ENCODE measurements around the gene CIZ1.
"Not testable (repeated sequence)": the region's sequence is repeated elsewhere in the genome, so short reads cannot be mapped to it uniquely, and the experiment has no call there.

CIZ1 gene

DNA sequence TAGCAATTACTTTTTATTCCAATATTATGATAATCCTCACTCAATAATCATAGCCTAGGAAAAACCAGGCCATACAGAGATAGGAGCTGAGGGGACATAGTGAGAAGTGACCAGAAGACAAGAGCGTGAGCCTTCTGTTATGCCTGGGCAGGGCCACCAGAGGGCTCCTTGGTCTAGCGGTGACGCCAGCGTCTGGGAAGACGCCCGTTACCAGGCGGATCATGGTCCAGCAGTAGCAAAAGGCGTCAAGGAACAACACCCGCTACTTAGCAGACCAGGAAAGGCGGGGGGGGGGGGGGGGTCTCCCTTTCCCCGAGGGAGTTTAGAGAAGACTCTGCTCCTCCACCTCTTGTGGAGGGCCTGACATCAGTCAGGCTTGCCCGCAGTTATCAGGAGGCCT, 9.9 kb downstream of the CIZ1 start:
- Mint-ChIP-seq H3K36me3 (peaks cover 78% of the 10 kb centered on the region), H3K4me1 (peaks cover 27% of the 10 kb centered on the region)
- H3K4me3 Mint-ChIP-seq; ATAC-seq; DNase-seq (ENCODE audit: low spot score in 2 of 2); H3K27ac Mint-ChIP-seq; H3K9me3 Mint-ChIP-seq: not testable (repeated sequence)

GRCh38 chr9:128180447-128180846, 10.9 kb downstream of the CIZ1 start:
- Mint-ChIP-seq H3K4me1 (peaks cover 19% of the 10 kb centered on the region), H3K27ac (no peak overlapping the region), H3K4me3 (no peak overlapping the region), H3K36me3 (peaks cover 84% of the 10 kb centered on the region), H3K9me3 (no peaks in the 10 kb centered on the region)
- ATAC-seq (no peak), DNase-seq (ENCODE audit: low spot score in 2 of 2) (no peak)

GRCh38 chr9:128180001-128180400, 11.4 kb downstream of the CIZ1 start:
- no peak for ATAC-seq
- peaks cover 84% of the 10 kb centered on the region for H3K36me3 Mint-ChIP-seq
- H3K27ac Mint-ChIP-seq = no peak overlapping the region

DNA sequence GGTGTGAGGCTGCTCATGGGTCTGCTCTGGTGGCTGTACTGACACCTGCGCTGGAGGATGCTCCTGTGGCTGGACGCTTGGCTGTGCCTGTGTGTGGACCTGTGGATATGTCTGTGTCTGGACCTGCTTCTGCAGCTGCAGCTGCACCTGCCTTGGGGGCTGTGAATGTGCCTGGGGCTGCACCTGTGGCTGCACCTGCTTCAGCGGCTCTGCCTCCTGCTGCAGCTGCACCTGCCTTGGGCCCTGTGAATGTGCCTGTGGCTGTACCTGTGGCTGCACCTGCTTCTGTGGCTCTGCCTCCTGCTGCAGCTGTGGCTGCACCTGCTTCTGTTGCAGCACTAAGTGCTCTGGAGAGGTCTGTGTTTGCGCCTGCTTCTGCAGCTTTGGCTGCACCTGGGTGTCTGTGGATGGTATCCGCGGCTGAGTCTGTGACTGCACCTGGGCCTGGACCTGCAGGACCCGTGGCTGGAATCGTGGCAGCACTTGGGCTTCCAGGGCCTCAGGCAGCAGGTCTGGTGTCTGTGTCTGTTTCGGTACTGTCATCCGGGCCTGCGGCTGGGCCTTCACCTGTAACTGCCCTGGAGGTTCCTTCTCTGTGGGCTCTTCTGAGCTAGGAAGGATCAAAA, 12.5 kb downstream of the CIZ1 start:
- DNase-seq (ENCODE audit: low spot score in 2 of 2) (no peak), ATAC-seq (no peak)
- Mint-ChIP-seq H3K27ac (no peak overlapping the region), H3K4me3 (no peak overlapping the region), H3K4me1 (peaks cover 15% of the 10 kb centered on the region), H3K36me3 (peaks cover 84% of the 10 kb centered on the region), H3K9me3 (no peaks in the 10 kb centered on the region)

More at GRCh38 chr9:128180001-128180400, 11.4 kb downstream of the CIZ1 start:
- Mint-ChIP-seq H3K4me1 (peaks cover 18% of the 10 kb centered on the region), H3K4me3 (no peak overlapping the region), H3K9me3 (no peaks in the 10 kb centered on the region)
- no peak for DNase-seq (ENCODE audit: low spot score in 2 of 2)

DNA sequence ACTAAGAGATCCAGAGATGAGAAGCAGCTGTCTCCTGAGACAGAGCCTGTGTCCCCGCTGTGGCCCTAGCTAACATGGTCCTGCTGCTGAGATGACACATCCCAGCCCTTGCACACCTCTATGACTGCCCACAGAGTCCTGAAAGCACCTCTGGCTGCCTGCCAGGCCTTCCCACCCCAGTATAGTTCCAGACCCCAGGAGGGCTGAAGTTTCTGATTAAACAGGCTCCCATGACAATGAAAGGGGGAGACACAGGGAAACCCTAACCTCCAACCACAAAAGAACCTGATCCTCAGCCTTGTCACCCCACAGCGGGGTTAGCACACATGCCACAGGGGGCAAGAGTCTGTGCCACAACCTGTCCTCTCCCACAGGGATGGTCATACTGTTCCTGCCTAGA, 15.6 kb downstream of the CIZ1 start:
- no peak for ATAC-seq
- H3K9me3 Mint-ChIP-seq = no peaks in the 10 kb centered on the region
- peaks cover 78% of the 10 kb centered on the region for H3K36me3 Mint-ChIP-seq
- H3K4me3 Mint-ChIP-seq = no peak overlapping the region
- H3K4me1 Mint-ChIP-seq = no peaks in the 10 kb centered on the region
- no peak for DNase-seq (ENCODE audit: low spot score in 2 of 2)
- peak overlapping the region; percentile 29 for H3K27ac Mint-ChIP-seq

- Mint-ChIP-seq H3K27ac (no peak overlapping the region), H3K9me3 (no peaks in the 10 kb centered on the region), H3K4me3 (no peak overlapping the region), H3K4me1 (no peaks in the 10 kb centered on the region), H3K36me3 (peaks cover 78% of the 10 kb centered on the region)
- no peak for ATAC-seq
- DNase-seq (ENCODE audit: low spot score in 2 of 2) = no peak
Measured at GRCh38 chr9:128175102-128175563, 16.2 kb downstream of the CIZ1 start.

GRCh38 chr9:128174062-128174461, 17.3 kb downstream of the CIZ1 start:
- no peak for DNase-seq (ENCODE audit: low spot score in 2 of 2)
- no peak overlapping the region for H3K27ac Mint-ChIP-seq
- no peaks in the 10 kb centered on the region for H3K9me3 Mint-ChIP-seq
- H3K36me3 Mint-ChIP-seq = peaks cover 78% of the 10 kb centered on the region
- ATAC-seq = no peak
- H3K4me1 Mint-ChIP-seq = no peaks in the 10 kb centered on the region
- no peak overlapping the region for H3K4me3 Mint-ChIP-seq

- Mint-ChIP-seq H3K4me1 (no peaks in the 10 kb centered on the region), H3K4me3 (no peak overlapping the region), H3K27ac (no peak overlapping the region), H3K9me3 (no peaks in the 10 kb centered on the region), H3K36me3 (peaks cover 84% of the 10 kb centered on the region)
- ATAC-seq (no peak), DNase-seq (ENCODE audit: low spot score in 2 of 2) (no peak)
Measured at GRCh38 chr9:128169925-128170324, 21.4 kb downstream of the CIZ1 start.

- H3K4me1 Mint-ChIP-seq = no peaks in the 10 kb centered on the region
- DNase-seq (ENCODE audit: low spot score in 2 of 2) (no peak), ATAC-seq (no peak)
- H3K27ac Mint-ChIP-seq = no peak overlapping the region
- no peak overlapping the region for H3K4me3 Mint-ChIP-seq
- no peaks in the 10 kb centered on the region for H3K9me3 Mint-ChIP-seq
- H3K36me3 Mint-ChIP-seq = peaks cover 84% of the 10 kb centered on the region
Measured at GRCh38 chr9:128169492-128169891, 21.9 kb downstream of the CIZ1 start.

- Mint-ChIP-seq H3K4me3 (no peak overlapping the region), H3K4me1 (no peaks in the 10 kb centered on the region), H3K27ac (no peak overlapping the region), H3K36me3 (peaks cover 84% of the 10 kb centered on the region), H3K9me3 (no peaks in the 10 kb centered on the region)
- DNase-seq (ENCODE audit: low spot score in 2 of 2) = no peak
- ATAC-seq = no peak
Measured at GRCh38 chr9:128168731-128169308, 22.6 kb downstream of the CIZ1 start.

DNA sequence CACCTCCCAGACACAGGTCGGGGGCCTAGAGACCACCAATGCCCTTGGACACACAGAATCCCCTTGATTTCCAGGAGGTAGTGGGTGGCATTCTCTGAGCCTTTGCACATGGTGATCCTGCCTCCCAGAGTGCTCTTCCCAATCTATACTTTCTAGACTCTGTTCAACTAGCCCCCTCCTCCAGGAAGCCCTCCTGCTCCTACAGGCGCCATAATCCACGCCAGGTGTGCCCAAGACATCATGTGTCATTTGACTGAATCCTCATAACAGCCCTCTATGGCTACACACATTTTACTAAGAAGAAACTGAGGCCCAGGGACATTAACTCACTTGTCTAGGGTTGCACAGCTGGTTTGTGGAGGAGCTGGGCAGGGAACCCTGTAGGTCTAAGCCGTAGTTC, 24.2 kb downstream of the CIZ1 start:
- Mint-ChIP-seq H3K36me3 (peaks cover 88% of the 10 kb centered on the region), H3K4me1 (peaks cover 8% of the 10 kb centered on the region), H3K9me3 (no peaks in the 10 kb centered on the region), H3K4me3 (no peak overlapping the region), H3K27ac (peak overlapping the region; percentile 90)
- DNase-seq (ENCODE audit: low spot score in 2 of 2) (no peak), ATAC-seq (no peak)

- H3K4me3 Mint-ChIP-seq = no peak overlapping the region
- DNase-seq (ENCODE audit: low spot score in 2 of 2) (no peak), ATAC-seq (no peak)
- peak overlapping the region; percentile 48 for H3K27ac Mint-ChIP-seq
- H3K4me1 Mint-ChIP-seq = peaks cover 15% of the 10 kb centered on the region
- H3K9me3 Mint-ChIP-seq = no peaks in the 10 kb centered on the region
- H3K36me3 Mint-ChIP-seq = peaks cover 92% of the 10 kb centered on the region
Measured at GRCh38 chr9:128166169-128166568, 25.2 kb downstream of the CIZ1 start.

- Mint-ChIP-seq H3K4me1 (peaks cover 21% of the 10 kb centered on the region), H3K4me3 (no peak overlapping the region), H3K9me3 (no peaks in the 10 kb centered on the region), H3K36me3 (peaks cover 81% of the 10 kb centered on the region), H3K27ac (peak overlapping the region; percentile 23)
- ATAC-seq = no peak
- no peak for DNase-seq (ENCODE audit: low spot score in 2 of 2)
Measured at GRCh38 chr9:128164307-128164885, 27.0 kb downstream of the CIZ1 start.

DNA sequence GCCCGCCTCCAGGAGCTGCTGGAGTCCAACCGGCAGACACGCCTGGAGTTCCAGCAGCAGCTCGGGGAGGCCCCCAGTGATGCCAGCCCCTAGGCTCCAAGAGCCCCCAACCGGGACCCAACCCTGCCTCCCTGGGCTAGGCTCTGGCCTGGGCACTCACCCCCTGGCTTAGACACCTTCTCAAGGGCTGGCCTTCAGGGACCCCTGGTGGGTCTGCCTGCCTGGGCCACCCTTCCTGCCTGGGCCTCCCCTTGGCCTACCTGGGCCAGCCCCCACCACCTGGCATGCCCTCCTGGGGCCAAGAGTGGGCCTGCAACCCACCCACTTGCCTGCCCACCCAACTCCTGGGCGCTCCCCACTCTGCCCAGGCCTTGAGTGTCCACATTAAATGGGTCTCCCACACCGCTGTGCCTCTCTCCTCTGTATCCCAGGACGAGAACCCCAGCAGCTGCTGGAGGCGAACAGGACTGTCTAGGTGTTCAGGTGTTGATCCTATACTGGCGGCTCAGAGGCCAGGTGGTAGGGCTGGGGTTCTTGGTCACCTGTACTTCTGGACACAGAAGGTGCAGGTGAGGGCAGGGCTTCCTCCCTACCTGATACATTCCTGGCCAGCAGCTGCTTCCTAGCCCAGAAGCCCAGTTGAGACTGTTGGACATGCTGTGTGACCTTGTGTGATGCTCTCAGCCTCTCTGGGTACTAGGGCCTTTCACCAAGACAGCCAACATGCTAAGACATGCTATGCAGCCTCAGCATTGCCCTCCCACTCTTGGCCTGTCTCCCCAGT, 27.7 kb downstream of the CIZ1 start:
- DNase-seq (ENCODE audit: low spot score in 2 of 2) (no peak), ATAC-seq (no peak)
- Mint-ChIP-seq H3K4me3 (no peak overlapping the region), H3K9me3 (no peaks in the 10 kb centered on the region), H3K36me3 (peaks cover 74% of the 10 kb centered on the region), H3K27ac (peak overlapping the region; percentile 23), H3K4me1 (peaks cover 25% of the 10 kb centered on the region)

DNA sequence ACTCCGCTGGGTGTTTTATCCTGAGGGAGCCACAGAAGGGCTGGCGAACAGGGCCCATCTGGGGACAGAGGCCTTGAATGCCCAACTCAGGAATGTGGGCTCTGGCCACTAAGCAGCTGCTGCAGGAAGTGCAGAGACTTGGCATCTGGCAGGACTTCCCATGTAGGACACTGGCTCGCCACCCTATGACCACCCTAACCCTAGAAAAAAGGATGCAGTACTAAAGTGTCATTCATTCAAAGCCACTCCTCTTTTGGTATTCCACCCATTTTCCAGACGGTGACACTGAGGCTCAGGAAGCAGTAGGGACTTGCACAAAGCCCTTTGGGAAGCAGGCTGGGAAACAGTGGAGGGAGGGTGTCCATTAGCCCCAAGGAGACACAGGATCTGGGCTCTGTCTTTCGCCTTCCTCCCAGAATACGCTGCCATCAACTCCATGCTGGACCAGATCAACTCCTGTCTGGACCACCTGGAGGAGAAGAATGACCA, 28.3 kb downstream of the CIZ1 start:
- H3K4me3 Mint-ChIP-seq = no peak overlapping the region
- peaks cover 25% of the 10 kb centered on the region for H3K4me1 Mint-ChIP-seq
- H3K9me3 Mint-ChIP-seq = no peaks in the 10 kb centered on the region
- no peak overlapping the region for H3K27ac Mint-ChIP-seq
- ATAC-seq (no peak), DNase-seq (ENCODE audit: low spot score in 2 of 2) (no peak)
- peaks cover 68% of the 10 kb centered on the region for H3K36me3 Mint-ChIP-seq
